ENCODE results near the gene POT1.

POT1 gene

GRCh38 chr7:124836173-124836572 lies 93.5 kb downstream of the POT1 start:
- peaks cover 5% of the 10 kb centered on the region for H3K36me3 ChIP-seq (ENCODE audit: insufficient read depth, low read length)
- no peaks in the 10 kb centered on the region for H3K27me3 ChIP-seq (ENCODE audit: insufficient read depth, low read length)
- no peaks in the 10 kb centered on the region for H3K4me1 ChIP-seq (ENCODE audit: insufficient read depth, low read length)
- H3K9me3 ChIP-seq (ENCODE audit: low read length), result peaks cover 4% of the 10 kb centered on the region
- H3K4me3 ChIP-seq (ENCODE audit: low read length), result no peak overlapping the region
- no peak overlapping the region for H2AFZ ChIP-seq (ENCODE audit: low read depth, low read length)

- Histone ChIP-seq H3K4me1 (ENCODE audit: insufficient read depth, low read length) (no peaks in the 10 kb centered on the region), H3K4me3 (ENCODE audit: low read length) (no peak overlapping the region), H3K9me3 (ENCODE audit: low read length) (no peaks in the 10 kb centered on the region), H3K27me3 (ENCODE audit: insufficient read depth, low read length) (no peaks in the 10 kb centered on the region), H3K36me3 (ENCODE audit: insufficient read depth, low read length) (peaks cover 13% of the 10 kb centered on the region), H2AFZ (ENCODE audit: low read depth, low read length) (no peak overlapping the region)
Measured at GRCh38 chr7:124818807-124819206, 110.8 kb downstream of the POT1 start.

GRCh38 chr7:124813994-124814798 lies 115.4 kb downstream of the POT1 start:
- no peaks in the 10 kb centered on the region for H3K9me3 ChIP-seq (ENCODE audit: low read length)
- H3K4me1 ChIP-seq (ENCODE audit: insufficient read depth, low read length), result peaks cover 11% of the 10 kb centered on the region
- no peak overlapping the region for H3K4me3 ChIP-seq (ENCODE audit: low read length)
- no peaks in the 10 kb centered on the region for H3K36me3 ChIP-seq (ENCODE audit: insufficient read depth, low read length)
- no peak overlapping the region for H2AFZ ChIP-seq (ENCODE audit: low read depth, low read length)
- no peaks in the 10 kb centered on the region for H3K27me3 ChIP-seq (ENCODE audit: insufficient read depth, low read length)

GRCh38 chr7:124812764-124813163 lies 116.9 kb downstream of the POT1 start:
- peaks cover 11% of the 10 kb centered on the region for H3K4me1 ChIP-seq (ENCODE audit: insufficient read depth, low read length)
- H3K9me3 ChIP-seq (ENCODE audit: low read length), result no peaks in the 10 kb centered on the region

GRCh38 chr7:124811341-124811740 lies 118.3 kb downstream of the POT1 start:
- Histone ChIP-seq H3K36me3 (ENCODE audit: insufficient read depth, low read length) (no peaks in the 10 kb centered on the region), H2AFZ (ENCODE audit: low read depth, low read length) (no peak overlapping the region), H3K27me3 (ENCODE audit: insufficient read depth, low read length) (no peaks in the 10 kb centered on the region), H3K9me3 (ENCODE audit: low read length) (no peaks in the 10 kb centered on the region), H3K4me1 (ENCODE audit: insufficient read depth, low read length) (peaks cover 11% of the 10 kb centered on the region), H3K4me3 (ENCODE audit: low read length) (no peak overlapping the region)

More at GRCh38 chr7:124812764-124813163, 116.9 kb downstream of the POT1 start:
- H3K27me3 ChIP-seq (ENCODE audit: insufficient read depth, low read length), result no peaks in the 10 kb centered on the region
- no peaks in the 10 kb centered on the region for H3K36me3 ChIP-seq (ENCODE audit: insufficient read depth, low read length)
- no peak overlapping the region for H3K4me3 ChIP-seq (ENCODE audit: low read length)
- no peak overlapping the region for H2AFZ ChIP-seq (ENCODE audit: low read depth, low read length)

GRCh38 chr7:124810605-124811004 lies 119.0 kb downstream of the POT1 start:
- Histone ChIP-seq H3K9me3 (ENCODE audit: low read length) (no peaks in the 10 kb centered on the region), H3K4me3 (ENCODE audit: low read length) (no peak overlapping the region), H3K36me3 (ENCODE audit: insufficient read depth, low read length) (no peaks in the 10 kb centered on the region), H3K27me3 (ENCODE audit: insufficient read depth, low read length) (no peaks in the 10 kb centered on the region), H2AFZ (ENCODE audit: low read depth, low read length) (no peak overlapping the region), H3K4me1 (ENCODE audit: insufficient read depth, low read length) (peaks cover 11% of the 10 kb centered on the region)

GRCh38 chr7:124808206-124808605 lies 121.4 kb downstream of the POT1 start:
- no peaks in the 10 kb centered on the region for H3K36me3 ChIP-seq (ENCODE audit: insufficient read depth, low read length)
- no peak overlapping the region for H2AFZ ChIP-seq (ENCODE audit: low read depth, low read length)
- no peaks in the 10 kb centered on the region for H3K9me3 ChIP-seq (ENCODE audit: low read length)
- H3K4me1 ChIP-seq (ENCODE audit: insufficient read depth, low read length), result peaks cover 11% of the 10 kb centered on the region
- H3K27me3 ChIP-seq (ENCODE audit: insufficient read depth, low read length), result no peaks in the 10 kb centered on the region
- no peak overlapping the region for H3K4me3 ChIP-seq (ENCODE audit: low read length)

GRCh38 chr7:124801330-124801895 lies 128.2 kb downstream of the POT1 start:
- no peaks in the 10 kb centered on the region for H3K4me1 ChIP-seq (ENCODE audit: insufficient read depth, low read length)
- H3K4me3 ChIP-seq (ENCODE audit: low read length), result no peak overlapping the region
- H2AFZ ChIP-seq (ENCODE audit: low read depth, low read length), result no peak overlapping the region
- H3K27me3 ChIP-seq (ENCODE audit: insufficient read depth, low read length), result no peaks in the 10 kb centered on the region
- no peaks in the 10 kb centered on the region for H3K9me3 ChIP-seq (ENCODE audit: low read length)
- no peaks in the 10 kb centered on the region for H3K36me3 ChIP-seq (ENCODE audit: insufficient read depth, low read length)

GRCh38 chr7:124800386-124800785 lies 129.2 kb downstream of the POT1 start:
- no peak overlapping the region for H3K4me3 ChIP-seq (ENCODE audit: low read length)

GRCh38 chr7:124799448-124799847 lies 130.2 kb downstream of the POT1 start:
- Histone ChIP-seq H3K27me3 (ENCODE audit: insufficient read depth, low read length) (no peaks in the 10 kb centered on the region), H3K36me3 (ENCODE audit: insufficient read depth, low read length) (no peaks in the 10 kb centered on the region), H3K4me1 (ENCODE audit: insufficient read depth, low read length) (no peaks in the 10 kb centered on the region), H3K9me3 (ENCODE audit: low read length) (no peaks in the 10 kb centered on the region), H2AFZ (ENCODE audit: low read depth, low read length) (no peak overlapping the region), H3K4me3 (ENCODE audit: low read length) (no peak overlapping the region)

More at GRCh38 chr7:124800386-124800785, 129.2 kb downstream of the POT1 start:
- no peaks in the 10 kb centered on the region for H3K4me1 ChIP-seq (ENCODE audit: insufficient read depth, low read length)
- H3K36me3 ChIP-seq (ENCODE audit: insufficient read depth, low read length), result no peaks in the 10 kb centered on the region
- H3K27me3 ChIP-seq (ENCODE audit: insufficient read depth, low read length), result no peaks in the 10 kb centered on the region
- no peaks in the 10 kb centered on the region for H3K9me3 ChIP-seq (ENCODE audit: low read length)
- H2AFZ ChIP-seq (ENCODE audit: low read depth, low read length), result no peak overlapping the region

GRCh38 chr7:124796771-124797170 lies 132.9 kb downstream of the POT1 start:
- Histone ChIP-seq H3K4me1 (ENCODE audit: insufficient read depth, low read length) (no peaks in the 10 kb centered on the region), H2AFZ (ENCODE audit: low read depth, low read length) (no peak overlapping the region), H3K36me3 (ENCODE audit: insufficient read depth, low read length) (no peaks in the 10 kb centered on the region), H3K9me3 (ENCODE audit: low read length) (no peaks in the 10 kb centered on the region), H3K4me3 (ENCODE audit: low read length) (no peak overlapping the region), H3K27me3 (ENCODE audit: insufficient read depth, low read length) (no peaks in the 10 kb centered on the region)

GRCh38 chr7:124792696-124793095 lies 136.9 kb downstream of the POT1 start:
- H3K27me3 ChIP-seq (ENCODE audit: insufficient read depth, low read length), result no peaks in the 10 kb centered on the region
- no peaks in the 10 kb centered on the region for H3K36me3 ChIP-seq (ENCODE audit: insufficient read depth, low read length)
- H3K4me1 ChIP-seq (ENCODE audit: insufficient read depth, low read length), result no peaks in the 10 kb centered on the region
- H2AFZ ChIP-seq (ENCODE audit: low read depth, low read length), result no peak overlapping the region
- no peaks in the 10 kb centered on the region for H3K9me3 ChIP-seq (ENCODE audit: low read length)
- H3K4me3 ChIP-seq (ENCODE audit: low read length), result no peak overlapping the region

- H2AFZ ChIP-seq (ENCODE audit: low read depth, low read length), result no peak overlapping the region
- no peaks in the 10 kb centered on the region for H3K9me3 ChIP-seq (ENCODE audit: low read length)
- no peak overlapping the region for H3K4me3 ChIP-seq (ENCODE audit: low read length)
Measured at GRCh38 chr7:124792002-124792401, 137.6 kb downstream of the POT1 start.

More at GRCh38 chr7:124792002-124792401, 137.6 kb downstream of the POT1 start:
- H3K27me3 ChIP-seq (ENCODE audit: insufficient read depth, low read length), result no peaks in the 10 kb centered on the region
- H3K4me1 ChIP-seq (ENCODE audit: insufficient read depth, low read length), result no peaks in the 10 kb centered on the region
- H3K36me3 ChIP-seq (ENCODE audit: insufficient read depth, low read length), result no peaks in the 10 kb centered on the region
